Measurements from ENCODE around the gene UPK3A.
"Not testable (repeated sequence)": the region's sequence is repeated elsewhere in the genome, so short reads cannot be mapped to it uniquely, and the experiment has no call there.

UPK3A gene

GRCh38 chr22:45285263-45286058 is 712 bp downstream of the UPK3A start:
- no peak for DNase-seq

- DNase-seq = no peak
Measured at GRCh38 chr22:45286854-45287551, 2.3 kb downstream of the UPK3A start.

- no peak for DNase-seq
Measured at GRCh38 chr22:45290410-45290936, 5.7 kb downstream of the UPK3A start.

GRCh38 chr22:45291061-45291930 is 6.5 kb downstream of the UPK3A start:
- no peak for DNase-seq

- no peak for DNase-seq
Measured at GRCh38 chr22:45291931-45292290, 7.2 kb downstream of the UPK3A start.

- DNase-seq = no peak
Measured at GRCh38 chr22:45292731-45293442, 8.1 kb downstream of the UPK3A start.

- DNase-seq = no peak
Measured at GRCh38 chr22:45294030-45294429, 9.3 kb downstream of the UPK3A start.

- not testable (repeated sequence) for DNase-seq
Measured at GRCh38 chr22:45295004-45295403, 10.3 kb downstream of the UPK3A start.

- DNase-seq = no peak
Measured at GRCh38 chr22:45295492-45295891, 10.7 kb downstream of the UPK3A start.

GRCh38 chr22:45296628-45297297 is 12.0 kb downstream of the UPK3A start:
- no peak for DNase-seq

GRCh38 chr22:45298934-45299505 is 14.3 kb downstream of the UPK3A start:
- no peak for DNase-seq

- no peak for DNase-seq
Measured at GRCh38 chr22:45302751-45303150, 18.0 kb downstream of the UPK3A start.

- no peak for DNase-seq
Measured at GRCh38 chr22:45303181-45303580, 18.4 kb downstream of the UPK3A start.

GRCh38 chr22:45304971-45305370 is 20.2 kb downstream of the UPK3A start:
- no peak for DNase-seq

- no peak for DNase-seq
Measured at GRCh38 chr22:45305456-45306075, 20.8 kb downstream of the UPK3A start.

- DNase-seq = no peak
Measured at GRCh38 chr22:45306139-45306538, 21.4 kb downstream of the UPK3A start.

- no peak for DNase-seq
Measured at GRCh38 chr22:45308391-45308956, 23.7 kb downstream of the UPK3A start.

GRCh38 chr22:45308957-45309421 is 24.2 kb downstream of the UPK3A start:
- DNase-seq = no peak

GRCh38 chr22:45309422-45310227 is 24.9 kb downstream of the UPK3A start, which contains the start of gene FAM118A:
TSS of gene FAM118A (plus strand) at chr22:45309934. CDS start at chr22:45322380, 12,446 bp downstream.
- DNase-seq = peak; percentile 89 to 91

Measured in NCI-H1930 (cell line).